Eye (tissue), 1 donor: ENCODE measurements around the gene AKR1C2.
A peak's percentile ranks its signal among the peaks of the same experiment; 100 is the strongest.
"Not testable (repeated sequence)": the region's sequence is repeated elsewhere in the genome, so short reads cannot be mapped to it uniquely, and the experiment has no call there.

ENCODE experiments used
- DNase-seq: peaks from one replicate; pipeline ENCODE4 v3.0.0-alpha.2; 2015

AKR1C2 gene

GRCh38 chr10:5023177-5023805, 19.6 kb upstream of the AKR1C2 start:
- DNase-seq, result no peak

GRCh38 chr10:5021624-5022290, 18.1 kb upstream of the AKR1C2 start:
- DNase-seq, result not testable (repeated sequence)

GRCh38 chr10:5019770-5020612, 16.3 kb upstream of the AKR1C2 start:
- peak; percentile 16 for DNase-seq

GRCh38 chr10:5018671-5019277, 15.1 kb upstream of the AKR1C2 start:
- DNase-seq, result not testable (repeated sequence)

- peak; percentile 13 for DNase-seq
Measured at GRCh38 chr10:5018134-5018533, 14.5 kb upstream of the AKR1C2 start.

GRCh38 chr10:5014936-5015335, 11.3 kb upstream of the AKR1C2 start:
- no peak for DNase-seq

- not testable (repeated sequence) for DNase-seq
Measured at GRCh38 chr10:5014200-5014910, 10.7 kb upstream of the AKR1C2 start.

- no peak for DNase-seq
Measured at GRCh38 chr10:5013385-5013784, 9.7 kb upstream of the AKR1C2 start.

GRCh38 chr10:5012595-5012994, 8.9 kb upstream of the AKR1C2 start:
- no peak for DNase-seq

GRCh38 chr10:5011392-5011791, 7.7 kb upstream of the AKR1C2 start:
- not testable (repeated sequence) for DNase-seq

GRCh38 chr10:5010043-5010442, 6.4 kb upstream of the AKR1C2 start:
- DNase-seq, result not testable (repeated sequence)

- DNase-seq, result not testable (repeated sequence)
Measured at GRCh38 chr10:5008857-5009548, 5.3 kb upstream of the AKR1C2 start.

- DNase-seq, result not testable (repeated sequence)
Measured at GRCh38 chr10:5004501-5004900, 844 bp upstream of the AKR1C2 start.

GRCh38 chr10:5004030-5004385, 351 bp upstream of the AKR1C2 start:
- DNase-seq, result not testable (repeated sequence)

GRCh38 chr10:5002013-5002727, 1.5 kb downstream of the AKR1C2 start:
- no peak for DNase-seq

- DNase-seq, result no peak
Measured at GRCh38 chr10:4998671-4999070, 5.0 kb downstream of the AKR1C2 start.

GRCh38 chr10:4994260-4994659, 9.4 kb downstream of the AKR1C2 start:
- not testable (repeated sequence) for DNase-seq

- DNase-seq, result not testable (repeated sequence)
Measured at GRCh38 chr10:4992564-4992963, 11.1 kb downstream of the AKR1C2 start.

- not testable (repeated sequence) for DNase-seq
Measured at GRCh38 chr10:4991463-4991862, 12.2 kb downstream of the AKR1C2 start.

- no peak for DNase-seq
Measured at GRCh38 chr10:4990217-4990616, 13.4 kb downstream of the AKR1C2 start.

GRCh38 chr10:4988000-4988641, 15.5 kb downstream of the AKR1C2 start:
- DNase-seq, result not testable (repeated sequence)
